HT1080 (cell line): ENCODE measurements around the gene GRAMD2B. TPM values are rescaled to one million over a fixed set of nuclear protein-coding genes. Genes with fewer than 3 reads are reported as not detected.
A peak's percentile ranks its signal among the peaks of the same experiment; 100 is the strongest.

ENCODE experiments used
- DNase-seq: peaks from one replicate; pipeline ENCODE4 v3.0.0-alpha.2; 2015; ENCODE audit warnings: low read depth
- total RNA-seq: library from RNA; depleted of rRNA; stranded (reverse); fragments of >200 nt; shearing (Covaris generic); gene quantifications from 2 replicates; pipeline ENCODE4 v1.2.3, GENCODE V29; 2014

The GRAMD2B gene
- total RNA-seq, 1 experiment from 2014 or later: 5.2 TPM

DNA sequence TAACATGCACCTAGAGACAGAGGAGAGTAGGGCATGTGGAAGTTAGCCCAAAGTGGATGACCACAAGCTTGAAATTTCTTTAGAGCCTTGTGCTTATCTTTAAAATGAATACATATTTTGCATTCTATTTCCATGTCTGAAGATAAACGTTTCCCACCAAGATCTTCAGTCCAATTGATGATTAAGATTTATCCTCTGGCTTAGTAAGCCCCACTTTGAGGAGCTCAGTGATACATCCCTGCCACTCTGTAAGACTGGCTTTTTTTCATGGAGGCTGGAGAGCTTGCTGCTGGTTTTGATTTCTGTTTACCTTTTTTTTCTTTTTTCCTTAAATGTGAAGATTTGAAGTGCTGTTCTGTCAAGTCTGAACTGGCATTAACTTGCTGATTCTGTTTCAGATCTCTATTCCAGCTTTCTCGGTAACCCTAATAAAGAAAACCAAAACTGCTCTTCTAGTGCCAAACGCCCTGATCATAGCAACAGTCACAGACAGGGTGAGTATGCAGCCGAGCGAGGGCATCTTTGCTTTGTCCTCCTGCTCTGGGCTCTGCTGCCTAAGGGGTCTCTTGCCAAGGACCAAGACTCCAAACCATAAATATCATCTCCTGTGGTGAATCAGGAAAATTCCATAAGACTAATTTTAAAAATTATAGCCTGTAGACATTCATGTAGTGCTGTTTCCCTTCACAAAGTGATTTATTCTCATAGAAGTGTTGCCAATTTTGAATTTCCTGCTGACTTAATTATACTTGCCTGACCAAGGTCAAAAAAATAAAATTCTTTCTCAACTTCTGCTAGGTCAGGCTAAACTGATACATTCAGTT lies 54.3 kb downstream of the GRAMD2B start:
- DNase-seq: no peak

GRCh38 chr5:126479810-126480209 lies 56.6 kb downstream of the GRAMD2B start:
- DNase-seq: no peak

- no peak for DNase-seq
These were observed 57.6 kb downstream of the GRAMD2B start for GRCh38 chr5:126480824-126481223.

GRCh38 chr5:126481243-126481642 lies 58.0 kb downstream of the GRAMD2B start:
- no peak for DNase-seq

DNA sequence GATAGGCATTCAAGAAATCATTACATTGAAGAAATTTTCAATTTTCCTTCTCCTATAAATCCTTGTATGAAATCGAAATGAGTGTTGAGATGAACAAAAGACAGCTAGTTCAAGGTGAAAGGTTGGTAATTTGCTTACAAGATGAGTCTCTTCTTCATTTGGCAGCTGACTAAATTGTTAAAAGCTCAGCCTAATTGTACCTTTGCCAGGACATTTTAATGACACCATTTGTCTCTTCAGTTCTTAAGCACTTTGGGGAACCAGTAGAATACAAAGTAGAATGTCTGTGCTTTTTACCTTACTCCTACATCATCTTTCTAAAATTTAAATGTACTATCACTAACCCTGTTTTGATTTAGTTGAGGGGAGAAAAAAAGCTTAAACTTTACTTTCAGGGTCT lies 59.4 kb downstream of the GRAMD2B start:
- no peak for DNase-seq

DNA sequence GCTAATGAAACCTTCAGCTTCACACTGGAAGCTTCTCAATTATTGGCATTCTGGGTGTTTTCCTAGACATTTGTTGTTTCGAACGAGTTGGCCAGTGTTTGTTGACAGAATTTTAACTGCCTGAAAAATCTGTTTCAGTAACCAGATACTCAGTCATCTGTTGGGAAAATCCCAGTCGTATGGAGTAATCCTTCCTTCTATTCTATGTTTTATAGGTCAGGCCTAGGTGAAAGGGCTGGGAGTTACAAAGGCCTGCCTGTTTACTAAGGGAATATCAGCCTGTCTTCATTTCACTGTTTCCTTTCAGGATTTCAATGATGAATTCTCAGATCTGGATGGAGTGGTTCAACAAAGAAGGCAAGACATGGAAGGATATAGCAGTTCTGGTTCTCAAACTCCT lies 59.9 kb downstream of the GRAMD2B start:
- no peak for DNase-seq

DNA sequence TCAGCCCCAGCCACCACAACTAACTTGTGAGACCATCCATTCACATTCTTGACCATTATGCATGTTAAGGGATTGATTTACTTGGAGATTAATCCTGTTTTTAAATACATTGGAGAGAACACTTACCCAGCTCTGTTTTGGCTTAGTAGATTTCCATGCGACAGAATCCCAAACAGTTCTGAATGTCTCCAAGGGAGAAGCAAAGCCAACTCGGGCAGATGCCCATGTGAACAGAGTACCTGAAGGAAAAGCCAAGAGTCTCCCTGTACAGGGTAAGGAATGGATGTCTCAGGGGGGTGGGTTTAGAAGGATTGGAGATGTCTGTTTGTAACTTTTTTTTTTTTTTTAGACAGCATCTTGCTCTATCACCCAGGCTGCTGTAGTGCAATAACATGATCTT lies 61.0 kb downstream of the GRAMD2B start:
- DNase-seq: no peak

- no peak for DNase-seq
These were observed 63.1 kb downstream of the GRAMD2B start for GRCh38 chr5:126486332-126486731.

- DNase-seq: no peak
These were observed 64.4 kb downstream of the GRAMD2B start for GRCh38 chr5:126487596-126487995.

GRCh38 chr5:126488443-126489065 lies 65.3 kb downstream of the GRAMD2B start:
- no peak for DNase-seq

DNA sequence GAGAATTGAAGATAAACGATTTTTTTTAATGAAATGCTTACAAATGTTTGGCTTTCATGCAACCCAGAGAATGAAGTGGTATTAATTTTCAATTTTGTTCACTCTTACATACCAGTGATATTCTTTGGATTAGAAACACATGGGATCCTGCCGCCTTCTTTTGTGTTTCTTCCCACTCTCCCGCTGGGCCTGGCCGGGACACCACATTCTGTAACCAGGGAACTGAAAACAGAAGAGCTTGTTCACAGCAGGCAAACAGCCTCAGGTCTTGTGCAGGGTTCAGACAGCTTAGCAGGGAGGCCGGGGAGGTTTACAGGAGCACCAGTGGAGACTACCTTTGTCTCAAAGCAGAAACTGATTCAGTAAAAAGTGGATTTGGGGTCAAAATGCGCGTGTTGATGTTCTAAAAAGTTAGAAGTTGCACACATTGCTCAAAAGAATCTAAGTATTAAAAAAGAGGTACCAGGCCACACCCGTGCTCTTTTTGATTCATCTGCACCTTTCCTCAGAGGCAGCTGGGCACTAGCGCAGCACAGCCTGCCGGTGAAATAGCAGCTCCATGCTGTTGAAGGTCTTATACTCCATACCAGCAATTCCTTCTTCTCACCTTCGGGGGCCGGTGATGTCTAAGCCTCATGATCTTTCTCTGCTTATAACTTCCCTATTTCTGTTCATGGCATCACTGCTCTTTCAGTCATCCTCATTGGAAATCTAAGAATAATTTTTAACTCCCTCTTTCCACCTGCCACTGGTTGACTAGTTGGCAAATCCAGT lies 67.1 kb downstream of the GRAMD2B start:
- DNase-seq: no peak

DNA sequence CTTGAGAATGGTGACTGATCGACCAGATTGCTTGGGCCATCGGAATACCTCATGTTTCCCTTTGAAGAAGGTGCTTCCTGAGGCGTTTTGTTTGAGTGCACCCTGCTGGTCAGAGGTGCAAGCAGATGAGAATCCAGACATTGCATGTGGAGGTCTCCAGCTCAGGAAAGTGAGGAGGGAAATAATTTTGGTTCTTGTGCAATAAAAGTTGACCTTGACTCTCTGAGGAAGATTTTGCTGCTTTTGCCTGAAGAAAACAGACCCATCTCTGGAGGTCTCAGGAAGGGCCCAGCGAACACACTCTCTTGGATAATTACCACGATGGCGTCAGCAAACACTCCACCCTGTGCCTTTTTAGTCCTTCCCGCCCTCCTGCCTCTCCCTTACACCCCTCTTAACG lies 69.7 kb downstream of the GRAMD2B start:
- no peak for DNase-seq

- DNase-seq: no peak
These were observed 71.2 kb downstream of the GRAMD2B start for GRCh38 chr5:126494393-126494792.

DNA sequence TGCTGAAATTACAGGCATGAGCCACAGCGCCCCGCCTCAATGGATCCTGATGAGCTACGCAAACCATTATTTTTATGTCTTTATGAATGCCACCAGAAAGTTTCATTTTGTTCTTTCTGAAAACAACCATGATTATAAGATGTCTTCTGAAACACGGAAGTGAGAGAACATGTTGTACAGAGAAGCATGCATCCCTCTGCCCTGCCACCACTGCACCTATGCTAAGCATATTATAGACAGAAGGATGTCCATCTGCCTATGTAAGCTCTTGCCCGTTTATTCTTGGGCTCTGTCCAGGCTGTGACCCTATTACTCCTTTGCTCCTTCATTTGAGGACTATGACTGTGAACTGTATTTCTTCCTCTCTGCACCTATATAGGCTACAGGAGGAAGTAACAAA lies 74.3 kb downstream of the GRAMD2B start:
- no peak for DNase-seq

GRCh38 chr5:126499278-126499677 lies 76.1 kb downstream of the GRAMD2B start:
- DNase-seq: no peak

DNA sequence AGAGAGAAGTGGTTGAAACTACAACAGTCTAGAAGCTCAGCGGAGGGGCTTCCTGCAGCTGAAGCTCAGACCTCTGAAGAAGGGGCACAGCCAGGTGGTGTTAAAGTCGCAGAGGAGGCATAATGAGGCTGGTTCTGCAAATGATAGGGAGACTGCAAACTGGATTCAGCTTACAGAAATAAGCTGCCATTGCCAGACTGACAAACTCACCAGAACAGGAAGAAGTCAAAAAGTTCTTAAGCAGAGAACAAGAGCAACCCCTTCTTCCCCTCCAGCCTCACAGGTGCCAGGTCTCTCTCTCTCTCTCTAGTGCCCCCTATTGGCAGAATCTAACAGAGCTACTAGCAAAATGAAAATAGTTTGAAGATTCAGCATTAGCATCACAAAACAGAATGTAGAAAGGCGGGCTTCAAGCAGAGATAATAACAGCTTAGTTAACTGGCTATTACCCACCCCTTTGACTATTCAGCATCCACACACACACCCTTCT lies 76.7 kb downstream of the GRAMD2B start:
- peak; percentile 18 for DNase-seq

DNA sequence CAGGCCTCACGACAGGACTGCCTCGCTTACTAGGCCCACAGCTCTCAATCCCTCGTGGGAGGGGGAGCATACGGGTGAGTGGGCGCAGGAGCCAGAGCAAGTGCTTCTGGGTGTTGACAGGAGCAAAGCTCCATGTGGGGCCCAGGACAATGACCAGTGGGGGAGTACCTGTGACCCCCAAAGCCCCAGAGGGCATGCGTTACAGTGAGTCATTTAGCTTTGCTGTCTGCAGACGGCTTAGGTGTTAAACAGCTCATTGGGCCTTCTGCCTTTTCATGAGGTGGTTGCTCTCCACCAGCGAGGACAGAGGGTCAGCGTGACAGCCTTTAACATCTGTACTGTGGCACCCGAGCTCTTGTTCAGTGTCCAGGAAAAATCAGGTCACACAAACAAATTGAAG lies 78.2 kb downstream of the GRAMD2B start:
- no peak for DNase-seq

- peak; percentile 20 for DNase-seq
These were observed 80.4 kb downstream of the GRAMD2B start for GRCh38 chr5:126503602-126504104.

DNA sequence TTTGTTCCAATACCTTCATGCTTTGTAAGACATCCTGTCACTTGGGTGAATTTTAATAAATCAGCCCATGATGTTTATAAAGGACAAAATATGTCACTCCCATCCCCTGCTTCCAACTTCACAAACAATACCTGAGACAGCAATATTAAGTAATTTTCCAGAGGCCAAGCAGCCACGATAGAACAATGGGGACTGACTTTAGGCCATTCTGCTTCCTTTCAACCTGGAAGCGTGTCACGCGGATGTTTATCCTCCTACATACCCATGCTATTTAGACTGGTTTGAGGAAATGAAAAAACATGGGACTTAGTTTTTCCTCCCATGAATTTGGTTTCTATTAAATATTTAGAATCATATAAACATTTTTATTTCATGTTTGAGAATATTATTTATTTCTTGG lies 82.9 kb downstream of the GRAMD2B start:
- no peak for DNase-seq

- peak; percentile 4 for DNase-seq
These were observed 85.2 kb downstream of the GRAMD2B start for GRCh38 chr5:126508251-126508961.

- peak; percentile 54 for DNase-seq
These were observed 85.7 kb downstream of the GRAMD2B start for GRCh38 chr5:126508962-126509279.
